GM21381 (cell line): ENCODE data around the gene KMT2C.
A peak's percentile ranks its signal among the peaks of the same experiment; 100 is the strongest.
"Not testable (repeated sequence)": the region's sequence is repeated elsewhere in the genome, so short reads cannot be mapped to it uniquely, and the experiment has no call there.

Experiments used
- ATAC-seq: cut with Tn5 transposase; IDR thresholded peaks from one replicate; pipeline ENCODE4 v1.9.1; 2021; ENCODE audit warnings: mild to moderate bottlenecking, moderate library complexity; ENCODE audit not compliant: unreplicated experiment

Gene KMT2C

GRCh38 chr7:152441810-152442209 is 6.0 kb upstream of the KMT2C start:
- not testable (repeated sequence) for ATAC-seq

DNA sequence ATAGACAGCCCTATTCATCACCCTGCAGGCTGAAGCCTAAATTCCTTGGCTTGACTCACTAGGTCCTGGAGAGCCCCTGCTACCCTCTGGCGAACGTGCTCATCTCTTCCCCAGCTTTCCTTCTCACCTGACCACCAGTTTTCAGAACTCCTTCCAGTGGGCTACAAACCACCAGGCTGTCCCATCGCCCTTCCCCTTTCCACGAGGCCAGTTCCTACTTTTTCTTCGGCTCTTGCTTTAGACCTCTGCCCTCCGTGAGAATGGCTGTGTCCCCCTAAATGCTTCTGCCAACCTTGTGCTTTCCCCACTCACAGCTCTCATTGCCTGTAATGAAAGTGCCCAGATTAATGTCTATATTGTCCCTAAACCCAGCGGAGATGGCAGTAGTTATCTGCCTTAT is 5.4 kb upstream of the KMT2C start:
- not testable (repeated sequence) for ATAC-seq

- ATAC-seq: not testable (repeated sequence)
Measured at GRCh38 chr7:152438017-152438416, 2.2 kb upstream of the KMT2C start.

- ATAC-seq: not testable (repeated sequence)
Measured at GRCh38 chr7:152436931-152437575, 1.2 kb upstream of the KMT2C start.

GRCh38 chr7:152436111-152436930 is 518 bp upstream of the KMT2C start:
- peak; percentile 49 for ATAC-seq

- peak; percentile 23 for ATAC-seq
Measured at GRCh38 chr7:152434511-152435383, 1.1 kb downstream of the KMT2C start.

DNA sequence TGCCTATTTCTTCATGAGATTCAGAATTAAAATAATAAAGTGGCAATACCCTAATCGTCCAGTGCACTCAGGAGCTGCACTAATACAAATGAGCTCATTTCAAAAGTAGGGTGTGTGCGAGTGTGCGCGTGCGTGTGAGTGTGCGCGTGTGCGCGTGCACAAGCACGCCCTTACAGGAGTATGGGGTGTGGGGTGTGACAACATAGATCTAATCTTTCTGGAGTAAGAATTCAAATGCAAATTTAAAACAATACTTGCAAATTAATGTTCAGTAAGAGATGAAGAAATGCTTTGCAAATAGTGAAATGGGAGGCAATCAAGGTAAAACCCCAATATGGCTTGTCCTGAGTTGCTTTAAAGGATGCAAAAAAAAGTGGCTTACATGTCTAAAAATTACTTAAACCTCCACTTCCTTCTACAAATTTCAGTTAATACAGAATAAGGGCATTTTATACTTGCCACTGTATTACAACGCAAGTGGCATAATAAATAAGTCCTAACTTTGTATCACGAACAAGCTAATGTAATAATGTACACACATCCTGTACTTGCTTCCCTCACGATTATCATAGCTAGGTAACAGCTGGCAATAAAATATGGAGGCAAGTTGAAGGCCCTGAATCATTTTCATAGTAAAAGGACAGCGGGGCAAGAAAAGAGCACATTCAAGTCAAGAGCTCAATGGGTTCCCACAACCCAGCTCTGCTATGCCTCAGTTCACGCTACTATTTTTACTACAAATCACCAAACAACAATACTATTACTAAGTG is 1.9 kb downstream of the KMT2C start:
- ATAC-seq: peak; percentile 7

DNA sequence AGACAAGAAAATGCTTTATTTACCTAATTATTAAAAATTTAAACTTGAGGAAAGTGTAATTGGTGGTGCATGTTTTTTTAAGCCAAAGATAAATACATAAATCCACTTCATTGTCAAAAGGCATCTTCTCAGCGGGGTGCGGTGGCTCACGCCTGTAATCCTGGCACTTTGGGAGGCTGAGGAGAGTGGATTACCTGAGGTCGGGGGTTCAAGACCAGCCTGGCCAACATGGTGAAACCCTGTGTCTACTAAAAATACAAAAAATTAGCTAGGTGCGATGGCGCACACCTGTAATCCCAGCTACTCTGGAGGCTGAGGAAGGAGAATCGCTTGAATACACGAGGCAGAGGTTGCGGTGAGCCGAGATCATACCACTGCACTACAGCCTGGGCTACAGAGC is 3.1 kb downstream of the KMT2C start:
- not testable (repeated sequence) for ATAC-seq

- ATAC-seq: no peak
Measured at GRCh38 chr7:152430854-152431253, 4.9 kb downstream of the KMT2C start.

DNA sequence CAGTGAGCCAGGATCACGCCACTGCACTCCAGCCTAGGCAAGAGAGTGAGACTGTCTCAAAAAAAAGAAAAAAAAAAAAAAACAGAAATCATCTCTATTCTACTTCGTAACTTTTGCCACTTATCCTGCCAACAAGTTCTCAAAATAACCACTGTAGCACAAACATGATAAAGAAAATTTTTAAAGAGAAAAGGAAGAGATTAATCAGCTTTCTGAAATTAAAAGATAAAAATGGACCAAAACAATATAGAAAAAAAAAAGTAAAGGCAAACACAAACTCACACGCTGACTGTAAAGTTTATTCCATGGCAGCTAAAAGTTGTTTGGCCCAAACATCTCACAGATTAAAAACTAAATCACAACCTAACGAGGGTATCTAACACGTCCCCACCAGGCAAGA is 5.7 kb downstream of the KMT2C start:
- ATAC-seq: not testable (repeated sequence)

DNA sequence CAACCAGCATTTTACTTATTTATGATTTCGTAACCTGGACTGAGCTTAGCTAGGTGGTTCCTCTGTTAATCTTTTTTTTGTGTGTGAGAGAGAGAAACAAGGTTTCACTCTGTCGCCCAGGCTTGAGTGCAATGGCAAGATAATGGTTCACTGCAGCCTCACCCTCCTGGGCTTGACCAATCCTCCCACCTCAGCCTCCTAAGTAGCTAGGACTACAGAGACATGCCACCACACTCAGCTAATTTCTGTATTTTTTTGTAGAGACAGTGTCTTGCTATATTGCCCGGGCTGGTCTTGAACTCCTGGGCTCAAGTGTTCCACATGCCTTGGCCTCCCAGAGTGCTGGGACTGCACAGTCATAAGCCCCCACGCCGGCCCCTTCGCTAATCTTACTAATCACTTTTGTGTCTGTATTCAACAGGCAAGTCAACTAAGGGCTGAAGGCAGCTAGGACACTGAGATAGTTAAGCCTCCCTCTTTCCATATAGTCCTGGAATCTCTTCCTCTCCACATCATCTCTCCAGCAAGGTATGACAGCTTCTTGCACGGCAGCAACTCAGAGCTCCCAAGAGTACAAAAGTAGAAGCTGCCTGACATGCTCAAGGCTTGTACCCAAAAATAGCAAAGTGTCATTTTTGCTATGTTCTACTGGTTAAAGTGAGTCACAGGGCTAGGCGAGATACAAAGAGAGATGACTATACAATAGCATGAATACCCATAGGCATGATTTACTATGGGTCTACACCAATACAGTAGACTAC is 11.3 kb downstream of the KMT2C start:
- no peak for ATAC-seq

- no peak for ATAC-seq
Measured at GRCh38 chr7:152423991-152424347, 11.8 kb downstream of the KMT2C start.

GRCh38 chr7:152423171-152423570 is 12.6 kb downstream of the KMT2C start:
- ATAC-seq: not testable (repeated sequence)

DNA sequence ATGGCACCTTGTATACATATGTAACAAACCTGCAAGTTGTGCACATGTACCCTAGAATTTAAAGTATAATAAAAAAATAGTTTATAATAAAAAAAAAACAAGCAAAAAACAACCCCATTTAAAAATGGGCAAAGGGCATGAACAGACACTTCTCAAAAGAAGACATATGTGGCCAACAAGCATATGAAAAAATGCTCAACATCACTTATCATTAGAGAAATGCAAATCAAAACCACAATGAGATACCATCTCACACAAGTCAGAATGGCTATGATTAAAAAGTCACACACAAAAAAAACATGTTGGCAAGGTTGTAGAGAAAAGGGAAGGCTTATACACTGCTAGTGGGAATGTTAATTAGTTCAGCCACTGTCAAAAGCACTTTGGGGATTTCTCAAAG is 14.9 kb downstream of the KMT2C start:
- ATAC-seq: not testable (repeated sequence)

DNA sequence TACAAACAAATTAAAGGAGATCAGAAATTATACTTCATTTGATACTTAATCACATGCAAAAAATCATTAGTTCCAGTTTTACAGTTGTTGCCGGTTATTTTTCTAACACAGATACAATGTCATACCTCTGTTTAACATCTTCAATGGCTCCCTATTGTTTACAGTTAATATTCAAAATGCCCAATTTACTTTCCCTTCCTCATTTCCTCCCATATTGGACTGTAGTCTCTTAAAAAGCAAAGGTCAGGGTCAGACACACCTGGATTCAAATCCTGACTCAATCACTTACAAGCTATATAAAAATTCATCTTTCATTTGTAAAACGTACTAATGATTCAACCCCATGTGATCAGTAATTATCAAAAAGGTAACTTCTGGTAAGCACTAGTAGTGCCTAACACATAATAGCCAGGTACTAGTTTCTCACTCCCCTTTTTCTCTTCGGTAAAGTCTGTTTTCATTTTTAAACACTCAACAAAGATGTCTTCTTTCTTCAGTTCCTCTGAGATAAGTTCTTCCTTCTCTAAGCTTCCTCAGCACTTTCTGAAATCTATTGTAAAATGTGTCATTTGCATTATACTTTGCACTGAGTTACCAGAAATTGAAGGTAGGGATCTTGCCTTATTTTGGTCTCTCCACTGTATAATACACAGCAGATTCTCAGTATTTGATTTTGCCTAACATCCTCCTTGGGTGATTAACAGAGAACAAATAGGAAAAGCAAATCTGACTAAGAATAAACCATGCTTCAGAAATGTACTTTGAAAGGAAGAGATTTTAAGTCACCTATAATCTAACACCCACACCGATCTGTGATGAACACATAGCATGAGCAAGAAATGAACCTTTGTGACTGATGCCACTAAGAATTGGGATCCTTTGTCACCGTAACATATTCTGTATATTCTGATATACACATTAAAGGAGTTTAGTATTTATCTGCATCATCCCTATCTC is 16.1 kb downstream of the KMT2C start:
- no peak for ATAC-seq

- ATAC-seq: no peak
Measured at GRCh38 chr7:152414779-152415178, 21.0 kb downstream of the KMT2C start.

DNA sequence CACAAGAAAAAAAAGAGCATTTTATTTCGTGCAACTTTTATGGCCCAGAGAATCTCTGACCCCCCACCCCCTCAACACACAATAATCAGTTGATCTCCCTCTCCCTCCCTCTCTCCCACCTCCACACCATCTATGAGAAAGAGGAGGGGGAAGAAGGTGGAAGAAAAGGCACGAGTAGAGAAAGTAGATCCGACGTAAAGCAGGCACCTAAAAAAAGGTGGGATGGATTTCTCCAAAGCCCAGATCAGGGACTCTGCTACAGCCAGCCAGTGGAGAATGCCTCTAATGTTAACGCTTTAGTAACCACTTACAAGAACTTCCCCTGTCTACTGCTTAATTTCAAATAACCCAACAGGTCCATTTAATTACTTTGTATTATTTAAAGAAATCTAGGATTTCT is 24.4 kb downstream of the KMT2C start:
- no peak for ATAC-seq

GRCh38 chr7:152406491-152406890 is 29.3 kb downstream of the KMT2C start:
- ATAC-seq: no peak

DNA sequence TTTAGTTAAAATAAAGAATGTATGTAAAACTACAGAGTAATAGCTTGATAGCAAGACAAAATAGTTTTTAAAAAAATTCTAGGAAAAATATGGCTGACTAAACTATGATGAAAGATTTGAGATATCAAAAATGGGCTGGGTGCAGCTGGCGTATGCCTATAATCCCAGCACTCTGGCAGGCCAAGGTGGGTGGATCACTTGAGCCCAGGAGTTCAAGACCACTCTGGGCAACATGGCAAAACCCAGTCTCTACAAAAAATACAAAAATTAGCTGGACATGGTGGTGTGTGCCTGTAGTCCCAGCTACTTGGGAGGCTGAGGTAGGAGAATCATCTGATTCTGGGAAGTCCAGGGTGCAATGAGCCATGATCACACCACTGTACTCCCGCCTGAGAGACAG is 29.8 kb downstream of the KMT2C start:
- ATAC-seq: not testable (repeated sequence)
